H1 (cell line): ENCODE results near the gene ZSCAN10. TPM values are rescaled to one million over a fixed set of nuclear protein-coding genes. Genes with fewer than 3 reads are reported as not detected.

ENCODE experiments used
- CTCF ChIA-PET: fragments of 300-600 bp; sonication (Branson Sonifier 250); formaldehyde crosslinking; loops from one replicate; lab custom pipeline; 2021; ENCODE audit not compliant: partially characterized antibody; lab: Charles Lee
- POLR2A ChIA-PET: fragments of 300-600 bp; sonication (Branson Sonifier 250); formaldehyde crosslinking; loops from one replicate; lab custom pipeline; 2021; ENCODE audit warnings: inconsistent platforms; ENCODE audit not compliant: partially characterized antibody; lab: Charles Lee
- DNase-seq, 2 experiments: peaks; one replicate each; pipeline versions ENCODE4 v3.0.0 to v3.0.0-alpha.2; 2010 to 2022; ENCODE audit warnings: low spot score in 2 of 2, low read depth in 1 of 2, mixed read lengths in 1 of 2
- FAIRE-seq: peaks from 2 replicates; lab custom pipeline; 2011; peaks lifted over from hg19 to GRCh38; lab: Jason Lieb, UNC
- H2AFZ ChIP-seq: 2 replicates; pipeline ENCODE4 v1.8.1; 2012; ENCODE audit warnings: low read length, inconsistent platforms
- H2AK5ac ChIP-seq: 2 replicates; pipeline ENCODE4 v1.6.1; 2013; ENCODE audit warnings: low read depth, low read length
- H2BK120ac ChIP-seq: replicated peaks from 2 replicates; pipeline ENCODE3; 2013; ENCODE audit warnings: low read depth, low read length, inconsistent platforms
- H2BK12ac ChIP-seq: 2 replicates; pipeline ENCODE4 v1.6.1; 2013; ENCODE audit warnings: low read depth, low read length
- H2BK15ac ChIP-seq: 2 replicates; pipeline ENCODE4 v1.6.1; 2013; ENCODE audit warnings: low read length
- H2BK20ac ChIP-seq: 2 replicates; pipeline ENCODE4 v1.6.1; 2013; ENCODE audit warnings: low read length
- H2BK5ac ChIP-seq: 2 replicates; pipeline ENCODE4 v1.6.1; 2013; ENCODE audit warnings: low read depth, low read length
- H3K14ac ChIP-seq: 2 replicates; pipeline ENCODE4 v1.6.1; 2013; ENCODE audit warnings: inconsistent platforms; ENCODE audit not compliant: insufficient read length
- H3K18ac ChIP-seq: 2 replicates; pipeline ENCODE4 v1.6.1; 2013; ENCODE audit warnings: low read length; ENCODE audit errors: extremely low read depth
- H3K23ac ChIP-seq: 2 replicates; pipeline ENCODE4 v1.6.1; 2013; ENCODE audit warnings: inconsistent platforms; ENCODE audit not compliant: insufficient read length
- H3K23me2 ChIP-seq: 2 replicates; pipeline ENCODE4 v1.6.1; 2013; ENCODE audit warnings: low read depth, low read length
- H3K27ac ChIP-seq: 2 replicates; pipeline ENCODE4 v1.6.1; 2011; ENCODE audit warnings: low read depth, low read length, inconsistent platforms
- H3K27me3 ChIP-seq, 4 experiments: replicated peaks in 1 of 4; 1 replicate in 1 of 4; 2 replicates in 3 of 4; pipeline versions ENCODE4 v1.6.1 to v1.8.1; 2011 to 2013; ENCODE audit warnings: low read length in 3 of 4, mild to moderate bottlenecking in 3 of 4, inconsistent platforms in 2 of 4, mixed read lengths in 2 of 4, moderate library complexity in 1 of 4; ENCODE audit not compliant: control insufficient read depth in 3 of 4, insufficient read depth in 3 of 4; ENCODE audit errors: extremely low read depth in 1 of 4
- H3K36me3 ChIP-seq, 4 experiments: 2 replicates each; pipeline versions ENCODE4 v1.6.1 to v1.8.1; 2011 to 2013; ENCODE audit warnings: mild to moderate bottlenecking in 4 of 4, low read length in 3 of 4, moderate library complexity in 2 of 4, control low read depth in 1 of 4, inconsistent platforms in 1 of 4; ENCODE audit not compliant: insufficient read depth in 4 of 4, control insufficient read depth in 2 of 4
- H3K4ac ChIP-seq: replicated peaks from 2 replicates; pipeline ENCODE3; 2013; ENCODE audit warnings: low read length, low read depth, mixed read lengths, inconsistent platforms; ENCODE audit not compliant: insufficient read length
- H3K4me1 ChIP-seq, 4 experiments: replicated peaks in 1 of 4; 1 replicate in 1 of 4; 2 replicates in 3 of 4; pipeline versions ENCODE4 v1.6.1 to v1.8.1; 2011 to 2013; ENCODE audit warnings: low read length in 3 of 4, inconsistent platforms in 2 of 4, mixed read lengths in 1 of 4; ENCODE audit not compliant: insufficient read depth in 4 of 4, control insufficient read depth in 3 of 4
- H3K4me2 ChIP-seq, 2 experiments: 2 replicates each; pipeline versions ENCODE4 v1.6.1 to v1.8.1; 2011 to 2013; ENCODE audit warnings: low read depth in 2 of 2, low read length in 2 of 2, control low read depth in 1 of 2, inconsistent platforms in 1 of 2, mild to moderate bottlenecking in 1 of 2; ENCODE audit not compliant: insufficient read depth in 1 of 2
- H3K4me3 ChIP-seq, 4 experiments: fragments of 200-600, 300-600 bp in 1 of 4; sonication (generic), shearing (Covaris generic), sonication (Bioruptor Twin) in 1 of 4; 2 replicates each; pipeline versions ENCODE4 v1.5.1 to v1.8.1; 2011 to 2016; ENCODE audit warnings: low read length in 4 of 4, low read depth in 3 of 4, control low read depth in 2 of 4, inconsistent platforms in 2 of 4, mild to moderate bottlenecking in 2 of 4, mixed read lengths in 1 of 4, moderate library complexity in 1 of 4; ENCODE audit not compliant: insufficient read depth in 2 of 4; ENCODE audit errors: extremely low read depth in 1 of 4
- H3K56ac ChIP-seq: replicated peaks from 2 replicates; pipeline ENCODE3; 2013; ENCODE audit warnings: low read depth, mild to moderate bottlenecking, mixed read lengths, low read length, inconsistent platforms; ENCODE audit not compliant: insufficient read length
- H3K79me1 ChIP-seq: 2 replicates; pipeline ENCODE4 v1.6.1; 2013; ENCODE audit warnings: low read depth, low read length, control low read depth
- H3K79me2 ChIP-seq, 2 experiments: 2 replicates each; pipeline versions ENCODE4 v1.6.1 to v1.8.1; 2012 to 2013; ENCODE audit warnings: low read length in 2 of 2, mild to moderate bottlenecking in 2 of 2, inconsistent platforms in 1 of 2; ENCODE audit not compliant: insufficient read depth in 2 of 2, control insufficient read depth in 1 of 2
- H3K9ac ChIP-seq, 4 experiments: replicated peaks in 1 of 4; 1 replicate in 1 of 4; 2 replicates in 3 of 4; pipeline versions ENCODE4 v1.6.1 to v1.8.1; 2011 to 2013; ENCODE audit warnings: low read depth in 3 of 4, low read length in 3 of 4, control low read depth in 2 of 4, mild to moderate bottlenecking in 2 of 4, moderate library complexity in 2 of 4, inconsistent platforms in 1 of 4; ENCODE audit errors: extremely low read depth in 1 of 4
- H3K9me3 ChIP-seq, 2 experiments: 2 replicates each; pipeline versions ENCODE4 v1.6.1 to v1.8.1; 2012 to 2013; ENCODE audit warnings: mild to moderate bottlenecking in 2 of 2, moderate library complexity in 2 of 2, control low read depth in 1 of 2, inconsistent platforms in 1 of 2, low read depth in 1 of 2, low read length in 1 of 2, mixed read lengths in 1 of 2; ENCODE audit not compliant: insufficient read depth in 2 of 2
- H4K20me1 ChIP-seq, 2 experiments: replicated peaks in 1 of 2; 2 replicates each; pipeline versions ENCODE3 to v1.8.1; 2011 to 2013; ENCODE audit warnings: inconsistent platforms in 2 of 2, low read length in 2 of 2, mild to moderate bottlenecking in 1 of 2; ENCODE audit not compliant: insufficient read depth in 2 of 2, control insufficient read depth in 1 of 2
- H4K5ac ChIP-seq: 2 replicates; pipeline ENCODE4 v1.6.1; 2013; ENCODE audit warnings: low read length, low read depth, mixed read lengths, inconsistent platforms; ENCODE audit not compliant: insufficient read length
- H4K8ac ChIP-seq: 2 replicates; pipeline ENCODE4 v1.8.0; 2013; ENCODE audit warnings: mild to moderate bottlenecking, moderate library complexity, low read length, inconsistent platforms; ENCODE audit not compliant: insufficient read depth; ENCODE audit errors: extremely low read depth
- H4K91ac ChIP-seq: replicated peaks from 2 replicates; pipeline ENCODE3; 2013; ENCODE audit warnings: low read length, mixed read lengths, inconsistent platforms; ENCODE audit not compliant: insufficient read length
- EGR1 ChIP-seq: IDR thresholded peaks from 2 replicates; pipeline ENCODE4 v1.6.1; 2011; ENCODE audit warnings: low read depth, low read length, borderline replicate concordance
- EP300 ChIP-seq, 2 experiments: IDR thresholded peaks; 1 replicate in 1 of 2; 2 replicates in 1 of 2; pipeline ENCODE4 v1.6.1; 2011 to 2012; ENCODE audit warnings: low read depth in 2 of 2, low read length in 2 of 2, mild to moderate bottlenecking in 2 of 2, borderline replicate concordance in 1 of 2, inconsistent platforms in 1 of 2, moderate library complexity in 1 of 2
- JUND ChIP-seq: IDR thresholded peaks from 2 replicates; pipeline ENCODE4 v1.6.1; 2011; ENCODE audit warnings: mild to moderate bottlenecking, improper control_type of control experiment, low read length
- KDM5A ChIP-seq: fragments of 200-600 bp; IDR thresholded peaks from 2 replicates; pipeline ENCODE4 v1.7.1; 2012; ENCODE audit warnings: mild to moderate bottlenecking, low read length, inconsistent platforms, mixed read lengths
- POLR2AphosphoS5 ChIP-seq: IDR thresholded peaks from 2 replicates; pipeline ENCODE4 v1.6.1; 2011; ENCODE audit warnings: low read depth, low read length
- RAD21 ChIP-seq, 2 experiments: IDR thresholded peaks in 1 of 2; conservative IDR thresholded peaks in 1 of 2; 2 replicates each; pipeline ENCODE4 v1.6.1; 2011; ENCODE audit warnings: low read depth in 2 of 2, low read length in 2 of 2, improper control_type of control experiment in 1 of 2, inconsistent platforms in 1 of 2, mild to moderate bottlenecking in 1 of 2, moderate library complexity in 1 of 2
- SIX5 ChIP-seq: IDR thresholded peaks from 2 replicates; pipeline ENCODE4 v1.6.1; 2011; ENCODE audit warnings: mild to moderate bottlenecking, low read depth, low read length
- YY1 ChIP-seq: IDR thresholded peaks from 2 replicates; pipeline ENCODE4 v1.6.1; 2011; ENCODE audit warnings: low read depth, mild to moderate bottlenecking, low read length
- WGBS, 2 experiments: shearing (Covaris generic) in 1 of 2; methylation state at CpG; one replicate each; pipeline versions ENCODE4 v1.1.6 to v1.1.7; 2013 to 2015; ENCODE audit warnings: low lambda C conversion rate in 2 of 2, mixed read lengths in 2 of 2, inconsistent platforms in 1 of 2, low coverage in 1 of 2, missing lambda C conversion rate in 1 of 2; ENCODE audit not compliant: insufficient replicate concordance in 2 of 2, insufficient coverage in 1 of 2, insufficient read length in 1 of 2; ENCODE audit errors: extremely low coverage in 1 of 2, missing lambda C conversion rate in 1 of 2; 5-methylcytosine and 5-hydroxymethylcytosine counted together
- polyA plus RNA-seq, 7 experiments: library from polyadenylated mRNA; depleted of rRNA in 3 of 7; stranded (reverse) in 5 of 7; unstranded in 2 of 7; fragments of >200 nt in 5 of 7; fragments of 200-250 nt in 2 of 7; gene quantifications; 1 replicate in 5 of 7; 2 replicates in 1 of 7; 4 replicates in 1 of 7; pipeline versions ENCODE4 v1.2.1 to v1.2.3, GENCODE V29; 2011 to 2013; ENCODE audit warnings: missing spikeins in 2 of 7, mixed read lengths in 2 of 7
- total RNA-seq: library from RNA; stranded (reverse); fragmentation: NEBNext Ultra II Directional; extraction: Animal tissue kit (Norgen Biotek cat#: 25700); gene quantifications from 2 replicates; pipeline ENCODE4 v1.2.1, GENCODE V29; 2021

Gene ZSCAN10
- total and polyA plus RNA-seq, 2 of the 8 experiments (the other 6 are each of a cell fraction or from before 2014, with no cell fraction given), result 209 to 314 TPM

- Histone ChIP-seq H3K23ac (no peak overlapping the region), H2BK20ac (no peak overlapping the region), H3K4me1 (peaks cover 0 to 5% (median 3%) of the 10 kb centered on the region in 4 experiments; a peak in 3 of 7 replicates), H2BK12ac (no peak overlapping the region), H2BK5ac (no peak overlapping the region), H4K8ac (no peak overlapping the region), H2AFZ (no peak overlapping the region), H3K36me3 (peaks cover 0 to 7% (median 3%) of the 10 kb centered on the region in 4 experiments; a peak in 3 of 8 replicates), H2BK120ac (no peak overlapping the region), H3K4ac (no peak overlapping the region), H2AK5ac (no peak overlapping the region), H3K9ac (no peak overlapping the region), H3K18ac (no peak overlapping the region), H3K79me2 (no peaks in the 10 kb centered on the region), H3K14ac (no peak overlapping the region), H3K56ac (no peak overlapping the region), H3K4me3 (no peak overlapping the region), H3K4me2 (no peak overlapping the region), H4K20me1 (peaks cover 0 to 8% of the 10 kb centered on the region in 2 experiments), H2BK15ac (no peak overlapping the region), H3K23me2 (peaks cover 8% of the 10 kb centered on the region; the same call in 1 of the 2 replicates), H3K9me3 (no peaks in the 10 kb centered on the region), H4K91ac (no peak overlapping the region), H3K79me1 (no peaks in the 10 kb centered on the region), H3K27me3 (peaks cover 0 to 18% (median 12%) of the 10 kb centered on the region in 4 experiments; a peak in 5 of 7 replicates), H4K5ac (no peak overlapping the region), H3K27ac (no peak overlapping the region)
- CTCF ChIA-PET, result interaction anchor here (1.1 to 10.9 kb wide), 3 partner anchors 14 to 87 kb away, joined by 3 to 174 read pairs (median 3); partner anchors contain the start of gene ZNF213
- POLR2A ChIA-PET, result interaction anchor here (0.9 to 8.6 kb wide), 9 partner anchors 10 to 58 kb away, joined by 3 to 69 read pairs (median 6); partner anchors contain the start of genes ZNF213 and ZSCAN10
- 85% methylated on average over 11 of the region's 12 CpGs; no CpG with 5 or more reads in 1 of the 2 experiments for WGBS, 2 experiments
- DNase-seq, result no peak
- FAIRE-seq, result no peak
- TF ChIP-seq YY1, result no peak
- no peak for TF ChIP-seq RAD21 (IDR thresholded peaks at IDR 0.05 in 1 of 2, conservative IDR thresholded peaks at IDR 0.05 in 1 of 2; ENCODE audit: low read depth in 2 of 2, low read length in 2 of 2)
- no peak for TF ChIP-seq POLR2AphosphoS5
- no peak for TF ChIP-seq SIX5
- no peak for TF ChIP-seq EP300 (IDR thresholded peaks at IDR 0.05; ENCODE audit: borderline replicate concordance in 1 of 2, low read depth in 2 of 2, low read length in 2 of 2)
- TF ChIP-seq EGR1, result no peak
- TF ChIP-seq KDM5A, result no peak
- no peak for TF ChIP-seq JUND
These were observed 46.6 kb upstream of the ZSCAN10 start for GRCh38 chr16:3145660-3146059.
